Measurements from ENCODE around the gene CD7.

GRCh38 chr17:82361885-82362633, 44.7 kb upstream of the CD7 start:
- TF ChIP-seq POLR2A (IDR thresholded peaks at IDR 0.05) (no peak), POLR2AphosphoS5 (IDR thresholded peaks at IDR 0.05) (no peak), CTCF (IDR thresholded peaks at IDR 0.05) (no peak)
